Measurements from ENCODE around the gene SKIDA1.

SKIDA1 gene

GRCh38 chr10:21517134-21518031, 8.1 kb downstream of the SKIDA1 start:
- DNase-seq (ENCODE audit: low read depth in 3 of 3), result no peak

DNA sequence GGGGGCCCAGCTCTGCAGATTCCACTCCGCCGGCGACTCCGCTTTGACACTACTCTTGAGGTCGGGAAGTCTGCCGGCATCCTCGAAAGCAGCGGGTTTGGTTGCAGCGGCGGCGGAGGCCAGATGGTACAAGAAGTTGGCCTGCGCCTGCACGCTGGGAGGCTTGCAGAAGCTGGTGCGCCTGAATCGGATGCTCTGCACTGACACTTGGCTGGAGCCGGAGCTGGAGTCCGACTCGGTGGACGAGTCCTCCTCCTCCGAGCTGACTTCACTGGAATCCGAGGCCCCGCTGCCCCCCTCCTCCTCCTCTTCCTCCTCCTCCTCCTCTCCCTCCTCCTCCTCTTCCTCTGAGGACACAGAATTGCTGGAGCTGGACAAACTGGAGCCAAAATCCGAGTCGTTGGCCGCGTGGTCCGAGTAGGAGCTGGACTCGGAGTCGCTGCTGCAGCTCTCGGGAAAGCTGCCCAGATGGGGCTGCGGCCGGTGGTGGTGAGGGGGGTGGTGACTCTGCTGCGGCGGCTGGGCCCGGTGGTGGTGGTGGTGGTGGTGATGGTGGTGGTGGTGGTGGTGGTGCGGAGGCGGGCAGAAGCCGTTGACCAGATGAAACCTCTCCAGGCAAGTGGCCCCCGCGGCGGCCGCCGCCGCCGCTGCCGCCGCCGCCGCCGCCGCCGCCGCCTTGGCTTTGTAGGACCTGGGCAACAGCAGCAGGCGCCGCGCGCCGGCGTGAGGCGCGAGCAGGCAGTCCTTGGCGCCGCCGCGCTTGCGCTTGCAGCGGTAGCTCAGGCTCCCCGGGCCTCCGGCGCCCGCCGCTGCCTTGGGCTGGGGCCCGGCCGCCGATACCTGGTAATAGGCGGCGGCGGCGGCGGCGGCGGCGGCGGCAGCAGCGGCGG, 9.0 kb downstream of the SKIDA1 start:
- peak in 1 of 3 experiments; percentile 47 for DNase-seq (ENCODE audit: low read depth in 3 of 3)

DNA sequence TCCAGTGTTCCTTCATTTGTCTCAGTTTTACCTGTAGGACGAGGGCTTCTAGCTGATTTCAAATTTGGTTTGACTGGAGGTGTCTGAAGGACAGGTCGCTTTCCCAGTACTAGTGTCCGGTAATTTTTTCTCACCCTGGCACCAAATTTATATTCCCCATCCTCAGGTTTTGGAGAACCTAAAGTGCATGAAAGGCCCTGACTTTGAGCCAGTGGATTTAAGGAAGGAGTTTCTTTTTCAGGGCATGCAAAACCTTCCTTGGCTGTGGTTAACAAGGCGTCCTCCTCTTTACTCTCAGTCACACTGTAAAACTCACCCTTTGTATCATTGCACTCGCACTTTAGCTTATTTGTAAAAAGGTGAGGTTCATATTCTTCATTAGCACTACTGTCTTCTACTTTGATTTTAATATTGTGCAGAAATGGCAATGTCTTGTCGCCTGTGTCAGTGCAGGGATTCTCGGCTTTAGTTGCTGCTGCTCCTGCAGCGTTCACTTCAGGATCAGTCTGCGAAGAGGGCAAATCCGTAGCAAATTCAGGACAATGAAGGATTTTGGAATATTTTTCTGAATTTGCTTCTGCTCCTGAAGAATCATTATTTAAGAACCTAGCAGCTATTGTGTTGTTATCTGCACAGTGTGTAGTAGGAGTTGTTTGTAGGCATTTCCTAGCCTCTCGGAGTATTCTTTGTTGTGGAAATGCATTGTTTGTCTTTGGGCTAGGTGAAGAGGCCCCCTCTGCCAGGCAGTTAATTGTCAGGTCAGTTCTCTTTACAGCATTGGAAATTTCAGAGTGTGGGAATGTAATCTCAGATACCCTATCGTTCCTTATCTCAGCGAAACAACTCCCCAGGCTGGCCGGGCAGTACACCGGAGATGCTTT, 9.9 kb downstream of the SKIDA1 start:
- no peak for DNase-seq (ENCODE audit: low read depth in 3 of 3)

GRCh38 chr10:21514818-21515351, 10.6 kb downstream of the SKIDA1 start:
- no peak for DNase-seq (ENCODE audit: low read depth in 3 of 3)

DNA sequence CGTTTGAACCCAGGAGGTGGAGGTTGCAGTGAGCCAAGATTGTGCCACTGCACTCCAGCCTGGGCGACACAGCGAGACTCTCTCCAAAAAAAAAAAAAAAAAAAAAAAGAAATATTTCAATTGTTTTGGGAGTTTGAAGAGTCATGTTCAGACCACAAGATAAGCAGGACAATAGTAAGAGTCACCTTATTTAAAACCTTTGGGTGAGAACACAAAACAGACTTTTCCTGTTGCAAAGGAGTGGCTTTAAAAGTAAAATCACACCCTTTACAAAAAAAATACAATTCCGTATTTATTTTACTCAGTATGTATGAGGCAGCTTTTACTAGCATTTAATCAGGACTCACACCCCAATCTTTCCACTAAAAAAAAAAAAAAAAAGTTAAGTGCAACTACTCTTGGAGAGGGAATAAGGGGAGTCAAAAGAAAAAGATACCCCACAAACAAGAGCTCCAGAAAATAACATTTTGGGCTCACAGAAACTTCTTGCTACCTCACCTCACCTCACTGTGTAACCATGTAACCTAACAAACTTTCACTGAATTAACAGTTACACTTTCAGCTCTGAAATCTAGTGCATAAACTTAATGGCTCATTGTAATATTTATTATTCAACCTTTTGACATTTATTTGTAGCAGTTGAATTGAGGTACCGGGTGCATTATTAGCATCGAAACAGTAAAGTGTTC, 11.2 kb downstream of the SKIDA1 start:
- DNase-seq (ENCODE audit: low read depth in 3 of 3), result no peak

- no peak for DNase-seq (ENCODE audit: low read depth in 3 of 3)
Measured at GRCh38 chr10:21513405-21513788, 12.1 kb downstream of the SKIDA1 start.

GRCh38 chr10:21512573-21513404, 12.7 kb downstream of the SKIDA1 start:
- no peak for DNase-seq (ENCODE audit: low read depth in 3 of 3)

DNA sequence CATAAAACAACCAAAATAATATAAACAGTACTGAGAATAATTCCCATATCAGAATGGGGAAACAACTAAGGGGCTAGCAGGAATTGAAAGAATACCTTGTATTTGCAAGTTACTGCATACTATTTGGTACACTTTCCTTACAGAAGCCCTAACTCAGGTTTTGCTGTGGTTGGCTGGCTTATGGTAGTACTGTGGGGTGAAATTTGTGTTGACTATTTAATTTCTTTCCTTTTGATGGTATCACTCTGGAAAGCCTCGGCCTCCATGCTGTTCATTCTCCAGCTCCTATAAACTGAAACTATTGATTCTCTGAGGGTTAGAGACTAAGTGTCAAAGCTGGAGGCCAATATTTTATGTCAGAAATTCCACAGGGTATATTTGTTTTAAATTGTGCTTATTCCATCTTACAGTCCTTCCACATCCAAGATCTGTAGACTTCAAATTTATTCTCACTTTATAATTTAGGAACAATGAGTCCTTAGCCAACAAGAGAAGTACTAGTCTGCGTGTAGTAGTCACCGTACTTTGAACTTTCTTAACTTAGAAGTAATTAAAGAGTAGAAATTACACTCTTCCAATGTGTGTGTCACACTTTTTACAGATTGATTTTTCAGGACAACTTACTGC, 13.4 kb downstream of the SKIDA1 start:
- DNase-seq (ENCODE audit: low read depth in 3 of 3), result no peak

GRCh38 chr10:21511095-21511570, 14.3 kb downstream of the SKIDA1 start:
- DNase-seq (ENCODE audit: low read depth in 3 of 3), result no peak

DNA sequence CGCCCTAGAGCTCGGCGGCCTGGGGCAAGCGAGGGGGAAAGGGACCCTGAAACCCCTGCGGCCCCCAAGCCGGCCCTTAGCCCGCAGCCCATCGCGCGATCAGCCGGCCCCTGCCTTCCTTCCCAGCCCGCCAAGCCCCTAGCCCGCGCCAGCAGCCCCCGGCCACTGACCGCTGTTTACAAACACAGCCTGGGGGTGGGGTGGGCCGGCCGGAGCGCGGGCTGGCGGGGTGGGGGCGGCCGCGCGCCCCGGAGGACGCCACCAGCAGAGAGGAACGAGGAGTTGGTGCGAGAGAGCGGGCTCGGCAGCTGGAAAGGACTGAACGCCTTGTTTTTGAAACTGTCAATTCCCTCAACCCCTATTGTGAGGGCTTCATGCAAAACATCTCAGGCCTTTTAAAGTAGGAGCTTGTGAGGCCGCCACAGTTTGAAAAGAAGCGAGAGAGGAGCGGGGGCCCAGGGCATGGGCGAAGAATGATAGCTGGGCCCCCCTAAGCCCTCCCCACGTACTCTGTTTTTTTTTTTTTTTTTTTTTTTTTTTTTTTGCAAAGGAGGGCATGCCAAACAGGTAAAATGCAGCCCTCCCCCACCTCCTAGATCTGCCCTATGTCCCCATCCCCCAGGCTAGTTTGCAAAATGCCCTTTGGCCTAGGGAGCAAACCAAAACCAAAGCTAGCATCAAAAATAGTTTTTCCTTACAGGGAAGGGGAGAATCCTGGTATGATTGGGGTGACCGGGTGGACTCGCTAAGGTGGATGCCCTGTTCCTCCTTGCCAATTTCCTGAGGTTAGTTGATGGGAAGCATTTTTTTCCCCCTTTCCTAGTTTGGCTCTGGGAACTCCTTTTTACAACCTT, 15.0 kb downstream of the SKIDA1 start:
- no peak for DNase-seq (ENCODE audit: low read depth in 3 of 3)

GRCh38 chr10:21509341-21510240, 15.9 kb downstream of the SKIDA1 start:
- DNase-seq (ENCODE audit: low read depth in 3 of 3), result no peak

DNA sequence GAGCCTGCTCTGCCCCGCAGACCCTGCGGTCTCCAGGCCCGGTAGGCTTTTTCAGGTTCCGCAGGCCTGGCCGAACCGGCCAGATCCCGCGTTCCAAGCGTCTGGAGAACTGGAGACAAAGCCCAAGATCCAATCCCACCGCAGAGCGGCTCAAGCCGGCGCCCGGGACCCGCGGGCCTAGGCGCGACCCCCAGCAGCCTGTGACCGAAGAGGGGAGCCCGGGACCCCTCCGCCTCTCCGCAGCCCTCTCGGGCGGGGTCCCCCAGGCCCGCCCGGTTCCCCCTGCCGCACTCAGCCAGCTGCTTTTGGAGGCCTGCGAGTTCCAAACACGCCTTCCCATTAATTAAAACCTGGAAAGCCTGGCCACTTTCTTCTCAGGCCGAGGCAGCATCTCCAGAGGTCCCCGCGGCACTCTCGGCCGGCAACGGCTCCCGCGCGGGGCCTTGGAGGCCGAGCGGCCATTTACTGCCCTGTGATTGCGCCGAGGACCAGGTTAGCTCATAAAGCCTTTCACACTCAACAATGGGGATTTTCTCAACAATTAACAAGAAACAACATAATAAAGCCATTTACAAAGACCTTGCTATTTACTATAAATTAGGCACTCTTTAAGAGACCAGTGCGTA, 16.7 kb downstream of the SKIDA1 start:
- DNase-seq (ENCODE audit: low read depth in 3 of 3), result no peak

DNA sequence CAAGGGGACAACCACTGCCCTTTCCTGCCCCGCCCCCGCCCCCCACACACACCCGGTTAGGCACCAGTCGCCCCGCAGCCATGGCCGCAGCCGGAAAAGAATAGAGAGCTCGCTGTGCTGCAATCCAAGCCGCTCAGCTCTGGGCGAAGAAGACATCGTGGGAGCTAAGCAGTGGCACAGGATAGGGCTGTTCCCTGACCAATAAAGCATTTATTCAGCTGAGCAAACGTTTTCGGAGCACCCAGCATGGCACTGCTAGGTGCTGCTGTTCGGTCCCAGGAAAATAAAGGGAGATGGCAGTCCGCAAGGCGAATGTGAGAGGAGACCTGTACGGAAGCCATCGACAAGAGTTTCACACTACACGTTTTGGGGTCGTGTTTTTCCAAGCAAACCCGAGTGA, 18.3 kb downstream of the SKIDA1 start:
- DNase-seq (ENCODE audit: low read depth in 3 of 3), result no peak

DNA sequence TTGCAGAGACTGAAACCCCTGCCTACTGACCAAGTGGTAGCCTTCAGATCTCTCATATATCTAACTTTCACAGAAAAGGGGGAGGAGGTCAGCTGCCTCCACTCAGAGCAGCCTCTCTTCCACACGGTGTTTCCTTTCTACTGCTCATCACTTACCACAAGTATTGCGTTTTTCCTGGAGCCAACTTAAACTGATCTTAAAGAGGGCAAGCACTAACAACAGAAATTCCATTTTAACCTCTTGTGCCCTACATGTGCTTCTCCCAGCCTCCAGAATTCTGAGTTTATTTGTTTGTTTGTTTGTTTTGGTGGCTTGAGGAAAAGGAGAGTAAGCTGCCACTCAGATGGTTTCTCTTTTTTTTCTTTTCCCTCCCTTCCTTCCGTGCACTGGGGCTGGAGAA, 19.1 kb downstream of the SKIDA1 start:
- no peak for DNase-seq (ENCODE audit: low read depth in 3 of 3)

DNA sequence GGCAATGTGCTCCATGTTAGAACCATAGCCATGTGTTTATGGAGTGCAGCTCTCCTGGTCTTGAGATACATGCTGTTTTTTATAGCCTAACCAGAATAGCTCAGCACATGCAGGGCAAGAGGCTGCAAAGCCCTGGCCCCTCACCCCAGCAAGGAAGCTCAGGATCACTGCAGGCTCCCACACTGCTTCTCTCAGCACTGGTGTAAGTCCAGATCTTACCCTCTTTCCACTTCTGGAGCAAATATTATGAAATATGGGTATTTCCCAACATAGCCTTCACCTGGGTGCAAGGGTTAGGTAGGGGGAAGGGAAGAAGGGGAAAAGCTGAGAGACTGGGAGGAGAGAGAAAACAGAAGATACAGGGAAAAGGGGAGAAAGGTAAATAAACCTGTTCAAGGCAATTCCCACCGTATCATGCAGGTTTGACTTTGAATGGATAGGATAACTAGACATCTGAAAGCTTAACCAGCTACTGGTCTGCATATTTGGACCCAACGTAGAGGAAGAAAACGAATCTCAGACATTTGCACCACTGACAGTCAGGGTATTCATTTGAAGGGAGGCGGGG, 19.7 kb downstream of the SKIDA1 start:
- no peak for DNase-seq (ENCODE audit: low read depth in 3 of 3)

DNA sequence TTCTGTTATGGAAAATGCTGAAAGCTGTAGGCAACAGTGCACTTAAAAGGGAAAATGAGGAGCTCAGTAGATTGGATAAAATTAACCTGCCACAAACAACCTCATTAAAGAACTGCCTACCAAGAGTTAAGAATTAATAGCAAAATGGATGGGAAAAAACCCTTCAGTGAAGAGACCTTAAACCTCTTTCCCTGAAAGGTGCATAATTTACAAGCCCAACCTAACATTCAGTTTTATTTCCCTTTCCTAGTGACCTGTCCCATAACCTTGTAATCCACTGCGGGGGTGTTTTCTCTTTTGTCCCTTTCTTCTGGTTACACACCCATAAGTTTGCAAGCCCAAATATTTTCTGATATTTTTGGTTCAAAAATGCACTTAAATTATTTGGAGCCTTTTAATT, 21.9 kb downstream of the SKIDA1 start:
- DNase-seq (ENCODE audit: low read depth in 3 of 3), result no peak

DNA sequence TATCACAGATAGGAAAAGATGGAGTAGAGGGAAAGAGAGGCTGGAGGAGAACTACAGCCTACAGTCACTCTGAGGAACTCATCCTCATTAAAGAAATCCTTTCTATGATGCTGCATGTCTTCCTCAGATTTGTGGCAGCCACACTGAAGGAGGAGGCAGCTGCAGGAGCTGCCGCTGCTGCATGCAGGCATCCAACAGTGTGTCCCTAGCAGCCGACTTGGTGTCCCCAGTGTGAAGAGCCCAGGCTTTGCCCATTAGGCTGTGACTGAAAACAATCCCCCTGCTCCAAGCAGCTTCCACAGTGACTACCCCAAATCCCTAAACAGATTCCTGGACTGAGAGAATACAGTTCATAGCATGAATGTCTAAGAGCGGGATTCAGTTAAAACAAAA, 23.1 kb downstream of the SKIDA1 start:
- no peak for DNase-seq (ENCODE audit: low read depth in 3 of 3)
